CD4-positive, alpha-beta T cell (primary cell): Measurements from ENCODE around the gene PRKG1. TPM values are rescaled to one million over a fixed set of nuclear protein-coding genes. Genes with fewer than 3 reads are reported as not detected.

Source experiments
- ATAC-seq: fragments of 200-7000 bp; cut with Tn5 transposase; one replicate; pipeline ENCODE4 v1.10.0; 2022; ENCODE audit warnings: mild to moderate bottlenecking; ENCODE audit not compliant: poor library complexity
- CTCF ChIA-PET: fragments of 350-600 bp; sonication (Branson Sonifier 250); formaldehyde crosslinking; loops from one replicate; lab custom pipeline; 2021; ENCODE audit warnings: antibody characterized with exemption, inconsistent platforms; lab: Charles Lee
- POLR2A ChIA-PET: fragments of 350-600 bp; sonication (Branson Sonifier 250); formaldehyde crosslinking; loops from one replicate; lab custom pipeline; 2021; ENCODE audit warnings: antibody characterized with exemption, inconsistent platforms; lab: Charles Lee
- DNase-seq, 14 experiments: peaks; one replicate each; pipeline ENCODE4 v3.0.0-alpha.2; 2013 to 2020; ENCODE audit warnings: mixed read lengths in 2 of 14
- H3K27ac ChIP-seq, 2 donors: one replicate each; pipeline versions ENCODE4 v1.5.1 to v1.7.0; 2013; ENCODE audit warnings: low read length in 2 of 2, low read depth in 1 of 2, mild to moderate bottlenecking in 1 of 2
- H3K27me3 ChIP-seq, 2 experiments: 1 replicate in 1 of 2; 2 replicates in 1 of 2; pipeline versions ENCODE4 v1.6.1 to v1.7.0; 2013; ENCODE audit warnings: low read length in 2 of 2, control low read depth in 1 of 2, mild to moderate bottlenecking in 1 of 2, moderate library complexity in 1 of 2; ENCODE audit not compliant: insufficient read depth in 2 of 2, control insufficient read depth in 1 of 2
- H3K36me3 ChIP-seq: one replicate; pipeline ENCODE4 v1.6.1; 2013; ENCODE audit warnings: low read length, control low read depth; ENCODE audit not compliant: insufficient read depth
- H3K4me1 ChIP-seq: one replicate; pipeline ENCODE4 v1.6.1; 2013; ENCODE audit warnings: low read length, control low read depth; ENCODE audit not compliant: insufficient read depth
- H3K4me3 ChIP-seq: one replicate; pipeline ENCODE4 v1.5.1; 2013; ENCODE audit warnings: mild to moderate bottlenecking, low read length, moderate library complexity
- H3K9me3 ChIP-seq, 2 experiments: 1 replicate in 1 of 2; 2 replicates in 1 of 2; pipeline versions ENCODE4 v1.6.1 to v1.7.0; 2013; ENCODE audit warnings: low read length in 2 of 2, mild to moderate bottlenecking in 2 of 2, control low read depth in 1 of 2, moderate library complexity in 1 of 2; ENCODE audit not compliant: control insufficient read depth in 1 of 2, insufficient read depth in 1 of 2
- H3K27ac Mint-ChIP-seq: one replicate; pipeline ENCODE4 v1.8.0; 2020; ENCODE audit warnings: mixed read lengths
- H3K27me3 Mint-ChIP-seq: one replicate; pipeline ENCODE4 v1.8.0; 2021; ENCODE audit warnings: mixed read lengths
- H3K36me3 Mint-ChIP-seq: one replicate; pipeline ENCODE4 v1.8.0; 2021; ENCODE audit warnings: low read depth, mixed read lengths
- H3K4me1 Mint-ChIP-seq: one replicate; pipeline ENCODE4 v1.8.0; 2021; ENCODE audit warnings: low read depth, mixed read lengths
- H3K4me3 Mint-ChIP-seq: one replicate; pipeline ENCODE4 v1.8.0; 2020; ENCODE audit warnings: mild to moderate bottlenecking, mixed read lengths
- H3K9me3 Mint-ChIP-seq: one replicate; pipeline ENCODE4 v1.8.0; 2020; ENCODE audit warnings: mixed read lengths
- intact Hi-C, 2 experiments: fragments of 100-400 bp; cut with DNase I in 1 of 2; cut with micrococcal nuclease in 1 of 2; formaldehyde crosslinking; loops; one replicate each; pipeline versions ENCODE4 v1.15.1 to v1.9.0; 2023 to 2025; cut with DNase I, micrococcal nuclease
- total RNA-seq, 174 experiments: library from RNA in 2 of 174; stranded (reverse) in 2 of 174; gene quantifications; one replicate each; pipeline ENCODE4 v1.2.3 and lab custom pipeline; 2021 to 2026
- TF ChIP-seq, protein P1 (sequence below): fragments of 200-600 bp; IDR thresholded peaks from one replicate; pipeline ENCODE4 v1.8.0; 2022; ENCODE audit warnings: antibody characterized with exemption, mild to moderate bottlenecking

Gene PRKG1
- total RNA-seq, 2 experiments from 2014 or later = 0.31 TPM; not detected in 1

DNA sequence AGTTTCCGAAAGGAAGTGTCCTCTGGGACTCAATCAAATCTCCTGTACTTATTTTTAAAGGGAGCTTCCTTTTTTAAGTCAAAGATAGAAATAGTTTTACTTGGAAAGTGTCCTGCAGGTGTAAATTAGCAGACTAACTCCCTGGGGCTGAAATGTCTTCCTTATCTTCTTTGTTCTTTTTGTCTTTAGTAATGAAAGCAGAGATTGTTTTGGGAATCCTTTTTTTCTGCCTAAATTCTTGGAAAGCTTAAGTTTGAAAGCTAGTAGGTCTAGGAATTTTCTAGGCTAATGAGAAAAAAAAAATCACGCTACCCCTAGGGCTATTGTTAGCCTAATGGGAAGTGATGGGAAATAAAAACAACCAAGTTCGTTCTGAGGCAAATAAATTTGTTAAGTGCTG lies 764.2 kb downstream of the PRKG1 start:
- Mint-ChIP-seq H3K9me3 (no peaks in the 10 kb centered on the region), H3K27ac (no peak overlapping the region), H3K4me3 (no peak overlapping the region), H3K36me3 (no peaks in the 10 kb centered on the region), H3K27me3 (no peaks in the 10 kb centered on the region), H3K4me1 (no peaks in the 10 kb centered on the region)
- Histone ChIP-seq H3K4me3 (no peak overlapping the region), H3K9me3 (no peaks in the 10 kb centered on the region), H3K36me3 (no peaks in the 10 kb centered on the region), H3K4me1 (no peaks in the 10 kb centered on the region), H3K27me3 (no peaks in the 10 kb centered on the region), H3K27ac (no peak overlapping the region)
- TF ChIP-seq, protein P1, sequence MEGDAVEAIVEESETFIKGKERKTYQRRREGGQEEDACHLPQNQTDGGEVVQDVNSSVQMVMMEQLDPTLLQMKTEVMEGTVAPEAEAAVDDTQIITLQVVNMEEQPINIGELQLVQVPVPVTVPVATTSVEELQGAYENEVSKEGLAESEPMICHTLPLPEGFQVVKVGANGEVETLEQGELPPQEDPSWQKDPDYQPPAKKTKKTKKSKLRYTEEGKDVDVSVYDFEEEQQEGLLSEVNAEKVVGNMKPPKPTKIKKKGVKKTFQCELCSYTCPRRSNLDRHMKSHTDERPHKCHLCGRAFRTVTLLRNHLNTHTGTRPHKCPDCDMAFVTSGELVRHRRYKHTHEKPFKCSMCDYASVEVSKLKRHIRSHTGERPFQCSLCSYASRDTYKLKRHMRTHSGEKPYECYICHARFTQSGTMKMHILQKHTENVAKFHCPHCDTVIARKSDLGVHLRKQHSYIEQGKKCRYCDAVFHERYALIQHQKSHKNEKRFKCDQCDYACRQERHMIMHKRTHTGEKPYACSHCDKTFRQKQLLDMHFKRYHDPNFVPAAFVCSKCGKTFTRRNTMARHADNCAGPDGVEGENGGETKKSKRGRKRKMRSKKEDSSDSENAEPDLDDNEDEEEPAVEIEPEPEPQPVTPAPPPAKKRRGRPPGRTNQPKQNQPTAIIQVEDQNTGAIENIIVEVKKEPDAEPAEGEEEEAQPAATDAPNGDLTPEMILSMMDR = no peak
- CTCF ChIA-PET = no interaction called here
- intact Hi-C loops = no loop called here
- POLR2A ChIA-PET = interaction anchor here (0.9 kb wide), 1 partner anchor 139 kb away, joined by 3 read pairs; the partner anchor contains the start of gene CSTF2T
- DNase-seq (no peak), ATAC-seq (no peak)

DNA sequence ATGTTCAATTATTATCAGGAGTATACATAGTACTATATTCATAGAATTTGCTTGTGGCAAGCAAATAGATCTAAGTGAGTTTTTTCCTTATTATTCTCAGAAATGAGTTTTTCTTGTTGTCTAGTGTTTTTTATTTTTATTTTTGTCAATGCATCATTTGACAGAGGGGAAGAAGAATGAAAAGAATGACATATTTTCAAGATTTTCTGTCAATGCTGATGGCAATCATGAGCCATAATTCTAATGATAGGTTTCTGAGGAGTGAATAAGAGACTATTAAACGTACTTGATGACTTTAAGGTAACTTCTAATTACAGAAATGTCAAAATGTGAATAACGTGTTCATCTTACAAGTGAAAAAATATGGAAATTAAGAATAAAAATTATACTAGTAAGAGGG lies 769.7 kb downstream of the PRKG1 start:
- Mint-ChIP-seq H3K27ac (no peak overlapping the region), H3K36me3 (no peaks in the 10 kb centered on the region), H3K4me1 (no peaks in the 10 kb centered on the region), H3K27me3 (no peaks in the 10 kb centered on the region), H3K4me3 (no peak overlapping the region), H3K9me3 (no peaks in the 10 kb centered on the region)
- Histone ChIP-seq H3K27me3 (no peaks in the 10 kb centered on the region), H3K4me1 (no peaks in the 10 kb centered on the region), H3K36me3 (no peaks in the 10 kb centered on the region), H3K27ac (no peak overlapping the region), H3K9me3 (no peaks in the 10 kb centered on the region), H3K4me3 (no peak overlapping the region)
- TF ChIP-seq, protein P1 = no peak
- DNase-seq (no peak), ATAC-seq (no peak)
- POLR2A ChIA-PET = no interaction called here
- CTCF ChIA-PET = no interaction called here
- intact Hi-C loops = no loop called here

DNA sequence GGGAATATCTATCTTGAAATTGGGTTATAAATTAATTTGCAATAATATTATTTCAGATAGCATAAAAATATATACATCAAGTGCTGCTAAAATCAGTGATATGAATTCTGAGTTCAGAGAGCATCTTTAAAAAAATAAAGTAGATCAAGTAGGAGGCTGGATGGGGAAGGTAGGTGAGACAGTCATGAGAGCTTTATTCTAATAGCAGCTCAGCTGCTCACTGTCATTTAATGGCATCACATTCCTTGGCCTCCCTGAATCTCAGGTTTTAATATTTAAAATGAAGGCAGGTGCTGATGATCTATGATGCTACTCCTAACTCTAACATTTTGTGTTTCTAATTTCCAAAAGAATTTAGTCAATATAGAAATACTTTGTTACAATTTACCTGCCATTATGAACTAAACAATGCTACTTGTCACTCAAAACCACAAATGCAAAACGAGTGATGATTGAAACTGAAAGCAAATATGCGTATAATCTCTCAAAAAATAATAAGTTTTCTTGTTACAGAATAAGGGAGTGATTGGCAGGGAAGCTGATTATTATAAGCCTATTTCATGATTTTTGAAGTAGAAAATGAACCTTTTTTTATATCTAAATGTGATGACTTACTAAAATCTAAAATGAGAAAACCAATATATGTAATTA lies 772.7 kb downstream of the PRKG1 start:
- no peaks in the 10 kb centered on the region for H3K36me3 ChIP-seq
- H3K27ac ChIP-seq = no peak overlapping the region
- Mint-ChIP-seq H3K4me3 (no peak overlapping the region), H3K36me3 (no peaks in the 10 kb centered on the region), H3K9me3 (no peaks in the 10 kb centered on the region), H3K27me3 (no peaks in the 10 kb centered on the region), H3K4me1 (no peaks in the 10 kb centered on the region), H3K27ac (no peak overlapping the region)
- no peaks in the 10 kb centered on the region for H3K27me3 ChIP-seq
- no peaks in the 10 kb centered on the region for H3K9me3 ChIP-seq
- no peak for DNase-seq
- TF ChIP-seq, protein P1 = no peak
- intact Hi-C loops = no loop called here
- ChIA-PET POLR2A (no interaction called here), CTCF (no interaction called here)
- H3K4me3 ChIP-seq = no peak overlapping the region
- no peaks in the 10 kb centered on the region for H3K4me1 ChIP-seq
- ATAC-seq = no peak
